Mesothelial cell of epicardium (in vitro differentiated cells): Measurements from ENCODE around the gene RIC3. TPM values are rescaled to one million over a fixed set of nuclear protein-coding genes. Genes with fewer than 3 reads are reported as not detected.

Experiments
- DNase-seq, 2 experiments: peaks; one replicate each; pipeline ENCODE4 v3.0.0; 2021; ENCODE audit warnings: low spot score in 2 of 2; ENCODE audit not compliant: unreplicated experiment in 2 of 2
- H3K27ac Mint-ChIP-seq: 2 replicates; pipeline ENCODE4 v1.8.0; 2021; ENCODE audit warnings: mixed read lengths
- H3K27me3 Mint-ChIP-seq: 2 replicates; pipeline ENCODE4 v1.8.0; 2021; ENCODE audit warnings: low read depth, mixed read lengths
- H3K36me3 Mint-ChIP-seq: 2 replicates; pipeline ENCODE4 v1.8.0; 2021; ENCODE audit warnings: mixed read lengths
- H3K4me1 Mint-ChIP-seq: 2 replicates; pipeline ENCODE4 v1.8.0; 2021; ENCODE audit warnings: mixed read lengths
- H3K4me3 Mint-ChIP-seq: 2 replicates; pipeline ENCODE4 v1.8.0; 2021; ENCODE audit warnings: mild to moderate bottlenecking, moderate library complexity, mixed read lengths
- H3K9me3 Mint-ChIP-seq: 2 replicates; pipeline ENCODE4 v1.8.0; 2021; ENCODE audit warnings: mixed read lengths
- total RNA-seq: library from RNA; stranded (reverse); gene quantifications from 3 replicates; pipeline ENCODE4 v1.2.1, GENCODE V29; 2021
- TF ChIP-seq, protein P1 (sequence below): fragments of 200-600 bp; sonication (generic); IDR thresholded peaks from one replicate; pipeline ENCODE4 v1.5.0; 2021; ENCODE audit warnings: antibody characterized with exemption; ENCODE audit not compliant: unreplicated experiment

The RIC3 gene
- total RNA-seq, 1 donor from 2014 or later: 1.9 TPM

GRCh38 chr11:8099291-8099899, 69.4 kb downstream of the RIC3 start:
- peaks cover 17% of the 10 kb centered on the region for H3K36me3 Mint-ChIP-seq
- no peak overlapping the region for H3K27ac Mint-ChIP-seq
- H3K4me1 Mint-ChIP-seq: peaks cover 8% of the 10 kb centered on the region
- TF ChIP-seq, protein P1, sequence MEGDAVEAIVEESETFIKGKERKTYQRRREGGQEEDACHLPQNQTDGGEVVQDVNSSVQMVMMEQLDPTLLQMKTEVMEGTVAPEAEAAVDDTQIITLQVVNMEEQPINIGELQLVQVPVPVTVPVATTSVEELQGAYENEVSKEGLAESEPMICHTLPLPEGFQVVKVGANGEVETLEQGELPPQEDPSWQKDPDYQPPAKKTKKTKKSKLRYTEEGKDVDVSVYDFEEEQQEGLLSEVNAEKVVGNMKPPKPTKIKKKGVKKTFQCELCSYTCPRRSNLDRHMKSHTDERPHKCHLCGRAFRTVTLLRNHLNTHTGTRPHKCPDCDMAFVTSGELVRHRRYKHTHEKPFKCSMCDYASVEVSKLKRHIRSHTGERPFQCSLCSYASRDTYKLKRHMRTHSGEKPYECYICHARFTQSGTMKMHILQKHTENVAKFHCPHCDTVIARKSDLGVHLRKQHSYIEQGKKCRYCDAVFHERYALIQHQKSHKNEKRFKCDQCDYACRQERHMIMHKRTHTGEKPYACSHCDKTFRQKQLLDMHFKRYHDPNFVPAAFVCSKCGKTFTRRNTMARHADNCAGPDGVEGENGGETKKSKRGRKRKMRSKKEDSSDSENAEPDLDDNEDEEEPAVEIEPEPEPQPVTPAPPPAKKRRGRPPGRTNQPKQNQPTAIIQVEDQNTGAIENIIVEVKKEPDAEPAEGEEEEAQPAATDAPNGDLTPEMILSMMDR: peak; percentile 76
- no peaks in the 10 kb centered on the region for H3K9me3 Mint-ChIP-seq
- DNase-seq: peak in 1 of 2 experiments; percentile 82
- no peak overlapping the region for H3K4me3 Mint-ChIP-seq
- no peaks in the 10 kb centered on the region for H3K27me3 Mint-ChIP-seq

GRCh38 chr11:8098879-8099278, 69.9 kb downstream of the RIC3 start:
- peaks cover 8% of the 10 kb centered on the region for H3K4me1 Mint-ChIP-seq
- no peak for DNase-seq
- H3K36me3 Mint-ChIP-seq: peaks cover 17% of the 10 kb centered on the region
- no peak overlapping the region for H3K27ac Mint-ChIP-seq
- H3K27me3 Mint-ChIP-seq: no peaks in the 10 kb centered on the region
- no peaks in the 10 kb centered on the region for H3K9me3 Mint-ChIP-seq
- TF ChIP-seq, protein P1: no peak
- H3K4me3 Mint-ChIP-seq: no peak overlapping the region

DNA sequence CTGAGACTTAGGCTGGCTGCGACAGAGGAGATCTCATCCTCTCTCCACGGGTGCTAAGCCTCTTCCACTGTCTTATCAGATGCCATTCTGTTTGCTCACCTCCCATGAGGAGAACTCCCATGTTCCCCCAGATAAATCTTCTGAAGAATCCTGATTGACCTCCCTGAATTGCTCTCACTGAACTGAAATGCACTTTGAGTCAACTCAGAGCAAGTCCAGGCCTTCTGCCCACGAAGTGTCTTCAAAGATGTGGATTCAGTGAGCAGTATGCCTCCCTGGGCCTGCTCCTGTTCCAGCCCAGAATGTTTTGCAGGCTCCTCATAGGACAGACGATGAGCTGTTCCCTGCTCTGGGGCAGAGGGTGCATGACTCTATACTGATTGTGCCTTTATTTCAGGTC, 70.5 kb downstream of the RIC3 start:
- no peaks in the 10 kb centered on the region for H3K27me3 Mint-ChIP-seq
- TF ChIP-seq, protein P1: no peak
- H3K4me3 Mint-ChIP-seq: no peak overlapping the region
- H3K4me1 Mint-ChIP-seq: peaks cover 8% of the 10 kb centered on the region
- no peaks in the 10 kb centered on the region for H3K9me3 Mint-ChIP-seq
- no peak overlapping the region for H3K27ac Mint-ChIP-seq
- DNase-seq: no peak
- peaks cover 14% of the 10 kb centered on the region for H3K36me3 Mint-ChIP-seq

DNA sequence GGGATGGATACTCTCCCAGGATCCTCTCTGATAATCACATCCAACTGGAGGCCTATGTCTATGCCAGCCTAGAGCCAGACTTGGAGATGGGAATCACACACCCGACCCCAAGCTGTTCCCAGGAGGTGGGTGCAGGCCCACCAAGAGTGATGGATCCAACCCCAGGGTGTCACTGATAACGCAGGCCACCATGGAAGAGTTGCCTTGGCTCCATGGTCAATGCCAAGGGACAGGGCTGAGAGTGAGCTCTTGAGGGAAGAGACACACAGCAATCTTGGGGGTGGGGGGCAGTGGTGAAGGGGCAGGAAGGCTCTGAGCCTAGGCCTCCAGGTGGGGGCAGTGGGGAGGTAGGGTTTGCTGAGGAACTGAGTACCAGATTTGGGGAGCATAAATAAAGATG, 70.9 kb downstream of the RIC3 start:
- TF ChIP-seq, protein P1: no peak
- Mint-ChIP-seq H3K4me1 (peaks cover 8% of the 10 kb centered on the region), H3K4me3 (no peak overlapping the region), H3K9me3 (no peaks in the 10 kb centered on the region), H3K36me3 (peaks cover 14% of the 10 kb centered on the region), H3K27ac (no peak overlapping the region), H3K27me3 (no peaks in the 10 kb centered on the region)
- DNase-seq: no peak

DNA sequence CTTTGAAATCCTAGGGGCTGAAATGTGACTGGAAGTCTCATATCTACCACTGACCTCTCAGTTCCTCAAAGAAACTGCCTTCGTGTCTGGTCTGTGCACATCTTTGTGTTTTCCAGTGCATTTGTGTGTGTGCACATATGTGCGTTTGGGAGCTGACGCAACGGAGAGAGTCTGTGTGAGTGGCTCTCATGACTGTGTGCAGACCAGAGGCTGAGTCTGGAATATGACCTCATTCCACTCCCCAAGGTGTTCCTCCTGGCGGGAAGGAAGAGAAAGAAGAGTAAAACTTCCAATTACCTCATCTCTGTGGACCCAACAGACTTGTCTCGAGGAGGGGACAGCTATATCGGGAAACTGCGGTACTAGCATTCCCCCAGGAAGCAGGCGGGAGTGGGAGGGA, 71.4 kb downstream of the RIC3 start:
- Mint-ChIP-seq H3K36me3 (peaks cover 17% of the 10 kb centered on the region), H3K9me3 (no peaks in the 10 kb centered on the region), H3K27me3 (no peaks in the 10 kb centered on the region), H3K27ac (no peak overlapping the region), H3K4me3 (no peak overlapping the region), H3K4me1 (peaks cover 8% of the 10 kb centered on the region)
- TF ChIP-seq, protein P1: no peak
- DNase-seq: no peak

GRCh38 chr11:8097062-8097461, 71.8 kb downstream of the RIC3 start:
- peaks cover 8% of the 10 kb centered on the region for H3K4me1 Mint-ChIP-seq
- TF ChIP-seq, protein P1: no peak
- H3K4me3 Mint-ChIP-seq: no peak overlapping the region
- H3K36me3 Mint-ChIP-seq: peaks cover 17% of the 10 kb centered on the region
- no peak overlapping the region for H3K27ac Mint-ChIP-seq
- H3K9me3 Mint-ChIP-seq: no peaks in the 10 kb centered on the region
- DNase-seq: no peak
- H3K27me3 Mint-ChIP-seq: no peaks in the 10 kb centered on the region
